NCI-H2227 treated with DMSO at 0.1 percent for 48 hours (cell line): ENCODE results near the gene SLC1A4.
"Not testable (repeated sequence)": the region's sequence is repeated elsewhere in the genome, so short reads cannot be mapped to it uniquely, and the experiment has no call there.

Experiments used
- DNase-seq: peaks from one replicate; lab custom pipeline; 2025; lab: John Stamatoyannopoulos, UW

The SLC1A4 gene

DNA sequence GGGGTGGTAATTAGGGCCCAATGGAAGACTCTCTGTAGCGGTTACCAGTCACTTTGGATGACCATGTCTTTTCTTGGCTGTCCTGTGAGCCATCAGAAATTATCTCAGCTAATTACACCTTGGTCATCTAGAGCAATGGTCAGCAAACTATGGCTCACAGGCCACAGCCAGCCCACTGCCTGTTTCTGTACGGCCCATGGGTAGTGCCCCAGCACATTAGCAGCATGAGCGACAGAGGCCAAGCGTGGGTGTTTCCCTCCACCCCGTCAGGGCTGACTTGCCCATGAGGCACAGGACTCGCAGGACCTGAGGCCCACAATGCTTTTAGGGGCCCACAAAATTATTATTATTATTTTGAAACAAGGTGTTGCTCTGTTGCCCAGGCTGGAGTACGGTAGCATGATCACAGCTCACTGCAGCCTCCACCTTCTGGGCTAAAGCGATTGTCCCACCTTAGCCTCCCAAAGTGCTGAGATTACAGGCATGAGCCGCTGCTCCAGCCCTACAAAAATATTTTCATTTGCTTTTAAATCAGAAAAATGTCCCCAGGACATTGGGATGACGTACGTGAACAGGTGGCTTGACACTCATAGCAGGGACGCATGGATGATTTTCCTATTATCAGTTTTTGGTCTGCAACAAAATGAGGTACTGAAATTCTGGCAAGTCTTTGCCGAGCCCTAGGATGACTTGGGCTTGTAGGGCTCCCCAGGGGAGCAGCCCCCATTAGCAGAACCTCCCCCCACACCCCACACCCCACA is 37.7 kb downstream of the SLC1A4 start:
- DNase-seq, result no peak

DNA sequence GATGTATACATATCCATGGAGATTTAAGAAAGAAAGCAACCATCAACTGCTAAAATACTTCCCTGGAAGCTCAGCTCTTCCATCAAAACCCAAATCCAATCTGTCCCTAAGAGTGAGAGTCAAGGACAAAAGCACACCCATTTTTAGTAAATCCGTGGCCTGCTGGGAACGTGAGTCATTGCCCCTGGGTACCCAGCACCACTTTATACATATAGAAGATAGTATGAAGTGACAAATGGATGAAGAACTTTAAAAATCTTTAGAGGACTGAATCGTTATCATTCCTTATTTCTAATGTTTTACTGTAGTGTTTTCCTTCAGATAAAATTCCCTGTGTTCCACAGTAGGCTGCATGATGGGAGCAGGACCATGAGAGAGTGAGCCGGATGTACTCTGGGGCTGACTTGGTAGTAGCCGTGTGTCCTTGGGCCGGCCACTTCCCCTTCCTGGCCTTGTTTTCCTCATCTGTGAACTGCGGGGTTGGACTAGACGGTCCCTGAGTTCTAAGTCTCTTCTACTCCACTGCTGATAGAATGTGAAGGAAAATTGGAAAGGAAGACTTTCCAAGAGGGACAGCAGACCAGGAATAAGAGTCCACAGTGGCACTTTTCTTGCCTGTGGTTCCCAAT is 38.5 kb downstream of the SLC1A4 start:
- DNase-seq, result no peak

DNA sequence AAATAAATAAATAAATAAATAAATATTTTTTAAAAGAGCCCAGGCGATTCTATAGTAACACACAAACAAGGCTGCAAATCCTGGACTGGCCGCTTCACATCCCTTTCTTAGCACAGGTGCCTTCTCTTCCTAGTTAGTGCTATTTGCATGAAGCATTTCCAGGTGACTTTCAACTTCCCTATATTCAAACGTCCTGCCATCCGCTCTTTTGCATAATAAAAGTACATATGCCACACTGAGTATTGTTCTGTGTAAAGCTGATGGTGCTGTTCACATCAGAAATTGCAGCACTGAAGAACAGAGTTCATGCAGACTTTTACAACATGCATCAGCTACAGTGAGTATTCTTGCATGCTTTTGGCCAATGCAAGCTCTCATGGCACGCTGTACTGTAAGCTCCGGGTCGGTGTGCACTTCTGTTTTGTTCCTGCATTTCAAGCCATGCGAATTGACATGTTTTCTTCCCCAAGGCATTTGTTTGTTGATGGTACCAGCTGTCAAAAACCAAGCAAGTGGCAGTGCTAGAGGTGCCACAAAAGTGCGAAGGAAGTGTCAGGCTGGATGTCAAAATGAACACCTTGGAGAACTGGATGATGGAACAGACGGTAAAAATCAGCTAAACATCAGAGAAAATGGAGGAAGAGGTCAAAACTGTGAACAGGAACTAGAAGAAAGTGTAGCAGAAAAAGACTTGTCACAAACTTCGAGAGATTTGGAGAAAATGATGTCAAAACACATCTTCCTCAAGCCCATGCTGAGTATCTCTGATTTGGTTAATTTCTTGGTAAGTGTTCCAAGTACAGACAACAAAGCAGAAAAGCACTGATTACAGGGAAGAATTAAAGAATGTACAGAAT is 41.5 kb downstream of the SLC1A4 start:
- DNase-seq, result no peak

DNA sequence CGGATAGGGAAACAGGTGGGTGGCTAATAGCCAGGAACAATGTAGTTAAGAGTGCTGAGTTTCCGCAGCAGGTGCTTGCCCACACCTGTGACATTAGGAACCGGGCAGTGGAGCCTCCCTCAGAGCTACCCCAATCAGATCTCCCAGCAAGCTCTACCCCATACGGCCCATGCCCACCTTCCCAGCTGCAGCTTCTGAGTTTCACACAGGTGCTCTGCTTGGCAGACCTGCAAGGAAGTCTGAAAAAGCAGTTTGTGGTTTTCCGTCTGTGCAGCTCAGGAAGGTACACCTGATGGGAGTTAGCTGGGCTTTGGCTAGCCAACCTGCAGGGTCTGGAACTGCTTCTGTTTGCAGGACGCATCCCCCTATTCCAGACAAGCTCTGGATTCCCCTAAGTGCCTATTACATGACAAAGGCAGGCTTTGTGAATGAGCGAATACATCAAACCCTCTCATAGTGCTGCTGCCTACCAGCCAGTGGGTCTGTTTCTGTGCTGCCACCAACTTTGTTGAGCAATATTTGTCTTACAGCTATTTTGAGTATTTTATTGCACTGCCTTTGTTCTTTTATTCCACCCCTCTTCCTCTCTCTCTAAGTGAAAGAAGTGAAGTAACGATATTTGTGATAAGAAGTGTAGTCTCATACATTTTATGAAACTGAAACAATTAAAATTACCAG is 42.3 kb downstream of the SLC1A4 start:
- DNase-seq, result no peak

DNA sequence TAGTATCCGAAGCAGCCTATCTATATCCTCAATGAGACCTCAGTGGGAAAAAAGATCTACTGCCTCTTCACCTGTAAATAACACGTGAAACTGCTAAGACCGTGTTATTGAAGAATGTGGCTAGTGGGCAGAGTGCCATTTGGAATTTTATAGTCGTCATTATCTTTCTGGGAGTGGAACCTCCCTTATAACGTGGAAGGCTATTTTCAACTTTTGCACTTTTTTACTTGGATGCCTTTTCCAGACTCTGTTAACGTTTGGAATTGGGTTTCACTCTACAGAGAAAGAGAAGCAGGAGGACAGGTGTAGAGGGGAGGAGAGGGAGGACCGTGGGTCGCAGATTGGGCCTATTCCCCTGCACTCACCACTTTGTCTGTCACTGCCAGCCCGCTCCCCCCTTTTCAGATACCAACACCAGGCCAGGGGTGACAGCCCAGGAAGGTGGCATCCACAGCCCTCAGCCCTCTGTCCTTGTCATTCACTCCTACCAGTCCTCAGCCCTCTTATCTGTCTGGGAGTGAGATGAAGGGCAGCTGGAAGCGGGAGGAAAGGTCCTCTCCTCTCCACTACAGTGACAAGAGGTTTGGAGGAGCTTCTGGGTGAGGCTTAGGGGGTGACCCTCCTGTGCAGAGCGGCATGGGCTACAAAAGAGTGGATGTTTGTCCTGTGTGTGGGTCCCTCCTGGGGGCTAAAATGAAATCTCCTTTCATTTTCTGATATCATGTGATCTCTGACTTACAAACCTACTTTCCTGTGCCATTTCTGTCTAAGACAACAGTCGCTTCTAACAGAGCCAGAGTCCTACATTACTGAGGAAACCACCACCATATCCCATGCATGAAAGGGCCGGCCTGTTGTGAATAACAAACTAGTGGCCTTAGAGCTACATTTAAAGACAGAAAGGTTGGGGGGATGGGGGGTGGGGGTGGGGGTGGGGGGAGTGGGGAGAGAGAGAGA is 43.1 kb downstream of the SLC1A4 start:
- no peak for DNase-seq

DNA sequence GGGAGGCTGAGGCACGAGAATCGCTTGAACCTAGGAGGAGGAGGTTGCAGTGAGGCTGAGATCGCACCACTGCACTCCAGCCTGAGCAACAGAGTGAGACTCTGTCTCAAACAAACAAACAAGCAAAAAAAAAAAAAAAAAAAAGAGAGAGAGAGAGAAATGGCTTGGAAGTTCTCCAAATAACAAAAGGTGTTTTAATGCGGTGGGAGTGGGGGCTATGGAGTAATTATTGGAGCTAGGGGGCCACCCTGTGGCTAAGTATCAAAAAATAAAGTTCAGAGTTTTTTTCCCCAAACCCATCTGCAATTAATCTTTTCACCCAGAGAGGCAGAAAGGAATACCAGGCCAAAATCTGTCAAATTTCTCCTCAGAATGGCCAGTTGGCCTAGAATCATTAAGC is 44.0 kb downstream of the SLC1A4 start:
- peak; percentile 15 for DNase-seq

DNA sequence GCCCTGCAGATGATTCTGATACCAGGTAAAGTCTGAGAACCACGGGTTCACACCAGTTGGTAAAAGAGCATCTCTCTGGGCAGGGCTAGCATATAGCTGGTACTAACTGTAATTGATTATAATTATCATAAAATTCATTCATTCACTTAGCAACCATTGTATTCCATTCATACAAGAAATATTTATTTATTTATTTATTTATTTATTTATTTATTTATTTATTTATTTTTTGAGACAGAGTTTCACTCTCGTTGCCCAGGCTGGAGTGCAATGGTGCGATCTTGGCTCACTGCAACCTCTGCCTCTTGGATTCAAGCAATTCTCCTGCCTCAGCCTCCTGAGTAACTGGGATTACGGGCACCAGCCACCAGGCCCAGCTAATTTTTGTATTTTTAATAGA is 44.5 kb downstream of the SLC1A4 start:
- DNase-seq, result not testable (repeated sequence)

DNA sequence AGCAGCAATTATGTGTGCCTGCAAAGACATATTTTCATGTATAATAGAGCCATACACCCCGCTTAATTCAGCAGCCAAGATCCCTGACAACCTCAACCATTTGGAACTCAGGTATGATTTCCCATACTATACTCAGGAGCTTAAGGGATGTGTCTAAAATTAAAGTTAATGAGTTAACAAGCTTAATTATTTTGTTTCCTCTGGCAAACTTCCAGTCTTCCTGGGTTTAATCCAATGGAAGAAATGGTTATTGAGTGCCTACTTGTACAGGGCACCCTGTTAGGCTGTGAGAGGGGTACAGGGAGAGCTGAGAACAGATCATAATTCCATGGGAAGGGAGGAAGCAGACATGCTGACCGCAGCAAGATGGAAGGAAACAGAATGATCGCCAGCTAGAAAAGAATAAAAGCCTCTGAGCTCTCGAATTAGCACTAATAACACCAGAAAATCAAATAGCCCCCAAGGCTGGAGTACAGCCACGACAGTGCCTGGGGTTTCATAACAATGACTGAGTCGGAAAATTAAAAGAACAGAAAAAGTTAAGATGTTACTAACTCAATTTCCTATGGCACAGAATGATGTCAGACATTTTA is 46.2 kb downstream of the SLC1A4 start:
- no peak for DNase-seq

DNA sequence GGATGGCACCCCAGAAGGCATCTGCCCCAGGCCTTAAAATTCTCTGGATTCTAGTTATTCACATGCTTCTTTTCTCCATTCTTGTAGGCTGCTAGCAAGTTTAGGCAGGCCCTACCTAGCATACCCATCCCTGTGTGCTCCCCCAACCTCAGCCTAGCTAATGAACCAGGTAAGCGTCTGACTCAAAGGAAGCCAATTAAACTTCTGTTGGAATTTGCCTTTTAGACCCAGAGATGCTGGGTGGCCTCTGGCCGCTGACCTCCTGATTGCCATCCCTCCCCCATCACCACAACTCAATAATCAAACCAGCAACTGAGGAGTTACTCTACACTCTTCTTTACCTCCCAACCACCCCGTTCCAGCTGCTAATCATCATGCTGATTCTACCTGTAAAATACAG is 48.0 kb downstream of the SLC1A4 start:
- DNase-seq, result no peak

DNA sequence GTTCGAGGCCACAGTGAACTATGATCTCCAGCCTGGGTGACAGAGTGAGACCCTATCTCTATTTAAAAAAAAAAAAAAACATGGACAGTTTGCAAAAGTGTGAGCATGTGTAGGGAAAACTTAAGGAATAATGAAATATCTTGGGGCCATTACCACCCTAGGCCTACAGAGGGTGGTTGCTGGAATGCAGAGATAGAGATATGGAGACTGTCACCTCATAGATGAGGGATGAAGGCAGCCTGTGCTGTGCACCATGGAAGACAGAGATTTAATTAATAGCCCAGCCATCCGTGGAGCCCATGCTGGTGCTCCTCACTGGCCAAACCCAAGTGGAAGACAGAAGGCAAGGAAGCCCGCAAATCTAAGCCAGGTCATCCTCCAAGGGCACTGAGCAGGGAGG is 50.4 kb downstream of the SLC1A4 start:
- DNase-seq, result no peak

DNA sequence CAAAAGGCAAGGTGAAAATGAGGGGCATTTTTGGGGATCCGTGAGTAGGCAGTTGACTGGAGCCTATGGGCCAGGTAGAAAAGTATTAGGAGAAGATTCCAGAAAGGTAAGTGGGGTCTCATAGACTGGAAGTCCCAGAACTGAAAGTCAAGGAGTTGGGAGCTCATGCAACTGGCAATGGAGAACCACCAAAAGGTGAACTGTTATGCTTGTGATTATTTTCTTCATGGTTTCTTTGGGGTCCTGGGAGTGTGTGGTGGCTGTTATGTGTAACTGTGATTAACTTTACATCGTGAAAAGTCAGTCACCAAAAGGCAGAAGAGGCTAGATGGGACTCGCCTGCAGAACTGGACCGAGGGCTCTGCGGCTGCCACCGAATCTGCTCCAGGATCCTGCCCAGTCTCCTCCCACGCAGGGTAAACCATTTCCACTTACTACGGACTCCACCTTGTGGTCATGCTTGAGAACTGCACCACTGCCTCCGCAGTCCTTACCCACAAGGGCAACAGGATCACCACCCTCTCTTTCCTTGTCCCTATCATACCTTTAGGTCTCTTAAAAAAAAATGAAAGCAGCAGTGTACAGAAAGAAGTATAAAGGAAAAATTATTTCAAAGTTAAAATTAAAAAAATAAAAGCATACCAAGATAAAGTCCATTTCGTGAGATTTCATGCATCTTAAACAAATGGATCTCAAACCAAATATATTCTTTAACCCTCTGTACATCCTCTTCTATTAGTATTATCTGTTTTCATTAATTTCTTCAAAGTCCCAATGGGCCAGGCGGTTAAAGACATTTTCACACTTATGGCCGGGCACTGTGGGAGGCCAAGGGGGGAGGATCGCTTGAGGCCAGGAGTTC is 51.4 kb downstream of the SLC1A4 start:
- peak; percentile 71 for DNase-seq

DNA sequence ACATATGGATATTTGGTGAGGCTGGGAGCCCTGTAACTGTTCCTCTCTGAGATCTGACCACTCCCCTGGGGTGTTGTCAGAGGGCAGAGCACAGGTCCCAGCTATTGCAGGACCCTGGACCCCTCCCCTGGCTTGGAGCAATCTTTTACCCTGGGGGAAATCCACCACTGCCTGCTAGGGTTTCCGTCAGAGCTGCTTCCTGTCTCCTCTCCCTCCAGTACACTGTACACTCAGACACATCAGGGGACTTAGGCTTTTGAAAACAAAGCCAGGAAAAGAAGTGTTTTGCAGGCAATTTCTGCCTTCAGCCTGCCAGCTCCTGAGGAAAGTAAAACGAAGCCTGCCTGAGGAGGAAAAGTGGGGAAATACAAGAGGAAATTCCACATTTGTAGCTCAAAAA is 53.8 kb downstream of the SLC1A4 start:
- no peak for DNase-seq

DNA sequence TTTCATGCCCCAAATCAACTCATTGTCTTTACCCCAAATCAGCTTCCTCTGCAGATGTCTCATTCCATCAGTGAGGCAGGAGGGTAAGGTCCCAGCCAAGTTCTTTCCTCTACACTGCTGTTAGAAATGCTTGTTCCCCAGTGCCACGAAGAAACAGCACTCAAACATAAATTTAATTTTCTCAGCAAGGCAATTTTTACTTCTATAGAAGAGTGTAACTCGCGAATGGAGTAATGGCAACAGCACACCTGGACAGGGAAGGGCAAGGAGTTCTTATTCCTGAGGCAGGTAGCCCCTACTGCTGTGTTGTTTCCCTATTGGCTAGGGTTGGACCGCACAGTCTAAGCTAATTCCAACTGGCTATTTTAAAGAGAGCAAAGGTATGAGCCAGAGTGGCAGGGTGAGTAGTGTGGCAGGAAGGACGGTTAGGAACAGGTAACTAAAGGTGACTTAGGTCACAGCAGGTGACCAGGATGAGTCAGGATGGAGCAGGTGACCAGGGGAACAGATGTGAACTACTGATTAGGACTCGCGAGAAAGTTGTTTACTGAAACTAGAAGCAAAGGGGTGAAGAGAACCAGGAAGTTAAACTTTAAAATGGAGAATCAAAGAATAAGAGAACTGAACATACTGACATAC is 55.0 kb downstream of the SLC1A4 start:
- no peak for DNase-seq

DNA sequence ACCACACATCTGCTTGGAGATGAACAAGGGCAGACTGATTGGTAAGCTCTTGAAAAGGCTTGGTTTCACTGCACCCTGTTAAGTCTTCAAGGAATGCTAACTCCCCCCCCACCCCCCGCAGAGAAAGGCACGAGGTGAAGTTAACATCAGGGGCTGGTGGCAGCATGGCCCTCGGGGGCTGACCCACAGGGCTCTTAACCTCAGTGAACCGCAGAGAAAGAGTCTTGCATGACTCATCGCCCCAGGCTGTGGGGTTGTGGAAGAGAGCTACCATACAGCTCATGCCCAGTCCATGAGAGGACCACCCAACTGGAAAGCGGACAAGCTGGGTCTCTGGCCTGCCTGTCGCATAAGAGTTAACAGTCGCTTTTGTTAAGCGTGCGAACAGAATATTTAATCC is 56.5 kb downstream of the SLC1A4 start:
- no peak for DNase-seq

DNA sequence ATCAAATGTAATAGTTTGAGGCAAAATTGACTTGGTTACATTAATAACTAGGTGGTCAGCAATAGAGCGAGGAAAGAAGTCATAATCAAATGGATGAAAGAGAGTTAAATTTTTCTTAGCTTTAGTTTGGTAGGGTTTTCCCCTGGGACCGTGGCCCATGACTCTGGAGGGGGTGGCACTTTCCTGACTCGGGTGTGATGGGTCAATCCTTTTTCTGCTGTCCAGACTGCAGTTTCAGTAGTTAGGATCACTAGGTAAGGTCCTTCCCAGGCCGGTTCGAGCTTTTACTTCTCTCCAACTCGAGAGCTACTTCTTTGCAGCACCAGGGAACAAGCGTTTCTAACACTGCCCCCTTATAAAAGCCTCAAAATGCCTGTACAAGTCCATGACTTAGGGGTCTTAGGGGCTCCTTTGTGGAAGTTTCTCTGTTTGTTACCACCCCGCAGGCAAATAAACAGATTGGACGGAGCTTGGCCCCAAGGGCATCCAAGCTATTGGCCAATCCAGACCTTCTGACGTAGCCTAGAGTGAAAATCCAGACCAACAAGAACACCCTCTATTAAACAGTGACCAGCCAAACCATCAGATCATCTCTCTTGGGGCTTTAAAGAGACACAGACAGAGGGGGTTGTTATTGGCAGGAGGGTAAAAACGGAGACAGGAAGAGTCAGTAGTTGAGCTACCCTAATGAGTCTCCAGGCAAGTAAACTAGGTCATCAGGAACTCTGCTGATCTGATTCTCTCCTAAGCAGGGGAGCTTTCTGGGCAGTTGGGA is 57.6 kb downstream of the SLC1A4 start:
- no peak for DNase-seq

DNA sequence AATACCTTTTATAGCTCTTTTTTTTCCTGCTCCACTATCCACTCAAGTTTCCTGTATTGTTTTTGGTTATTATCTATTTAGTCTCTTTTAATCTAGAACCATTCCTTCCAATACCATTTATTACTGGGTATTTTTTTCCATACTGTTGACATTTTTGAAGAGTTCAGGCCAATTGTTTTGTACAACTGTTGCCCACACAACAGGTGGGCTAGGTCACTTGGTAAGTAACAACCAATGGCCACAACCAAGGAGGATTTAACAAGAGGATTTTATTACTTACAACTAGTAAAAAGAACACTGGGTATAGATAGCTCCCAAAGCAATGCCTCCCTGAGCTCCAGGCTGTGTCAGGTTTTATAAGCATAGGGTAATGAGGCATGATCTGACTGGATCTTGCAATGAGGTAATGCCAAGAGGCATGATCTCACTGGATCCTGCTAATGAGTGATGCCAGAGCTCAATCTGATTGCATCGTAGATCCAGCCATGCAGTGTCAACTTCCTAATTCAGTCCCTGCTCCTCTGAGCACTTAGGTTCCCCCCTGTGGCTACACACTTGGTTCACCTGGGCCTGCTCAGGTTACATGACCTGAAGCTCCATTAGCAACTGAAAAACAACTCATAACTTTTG is 59.9 kb downstream of the SLC1A4 start:
- no peak for DNase-seq

DNA sequence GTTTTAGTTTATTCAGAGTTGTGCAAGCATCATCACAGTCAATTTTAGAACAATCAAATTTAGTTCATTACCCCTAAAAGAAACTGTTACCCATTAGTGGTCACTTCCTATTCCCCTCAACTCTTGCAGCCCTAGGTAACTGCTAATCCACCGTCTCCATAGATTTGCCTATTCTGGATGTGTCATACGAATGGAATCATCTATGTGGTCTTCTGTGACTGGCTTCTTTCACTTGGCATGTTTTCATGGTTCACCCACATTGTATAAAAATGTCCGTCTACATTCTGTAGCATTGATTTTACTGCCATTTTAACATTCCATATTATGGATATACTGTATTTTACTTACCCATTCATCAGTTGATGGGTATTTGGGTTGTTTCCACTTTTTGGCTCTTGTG is 61.7 kb downstream of the SLC1A4 start:
- no peak for DNase-seq

DNA sequence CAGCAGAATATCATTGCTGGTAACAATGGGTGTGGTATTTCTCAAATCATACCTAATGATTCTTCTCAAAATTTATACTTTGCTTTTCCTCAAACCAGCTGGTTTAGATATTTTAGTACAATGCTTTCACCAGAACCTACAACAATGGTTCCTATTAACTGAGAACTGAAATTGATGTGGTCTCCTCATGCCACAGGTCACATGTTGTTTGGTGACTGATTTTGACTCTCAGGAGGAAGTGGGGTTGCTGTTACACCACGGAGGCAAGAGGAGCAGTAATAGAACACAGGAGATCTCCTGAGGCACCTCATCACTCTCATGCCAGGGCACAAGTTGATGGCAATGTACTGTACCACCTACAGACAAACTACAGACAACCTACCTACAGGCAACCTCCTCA is 64.0 kb downstream of the SLC1A4 start:
- no peak for DNase-seq
